GM19099 (cell line): ENCODE measurements around the gene ARPC3.

ENCODE experiments used
- POLR2A ChIP-seq: IDR thresholded peaks from 3 replicates; pipeline ENCODE4 v1.6.1; 2011; ENCODE audit warnings: low read depth; ENCODE audit not compliant: insufficient read length; ENCODE audit errors: extremely low read depth

ARPC3 gene

GRCh38 chr12:110449799-110450497 is at the start of gene ARPC3:
Gene ARPC3 (minus strand): TSS chr12:110450337. CDS start chr12:110450260, 77 bp downstream.
- TF ChIP-seq POLR2A = peak; percentile 84

DNA sequence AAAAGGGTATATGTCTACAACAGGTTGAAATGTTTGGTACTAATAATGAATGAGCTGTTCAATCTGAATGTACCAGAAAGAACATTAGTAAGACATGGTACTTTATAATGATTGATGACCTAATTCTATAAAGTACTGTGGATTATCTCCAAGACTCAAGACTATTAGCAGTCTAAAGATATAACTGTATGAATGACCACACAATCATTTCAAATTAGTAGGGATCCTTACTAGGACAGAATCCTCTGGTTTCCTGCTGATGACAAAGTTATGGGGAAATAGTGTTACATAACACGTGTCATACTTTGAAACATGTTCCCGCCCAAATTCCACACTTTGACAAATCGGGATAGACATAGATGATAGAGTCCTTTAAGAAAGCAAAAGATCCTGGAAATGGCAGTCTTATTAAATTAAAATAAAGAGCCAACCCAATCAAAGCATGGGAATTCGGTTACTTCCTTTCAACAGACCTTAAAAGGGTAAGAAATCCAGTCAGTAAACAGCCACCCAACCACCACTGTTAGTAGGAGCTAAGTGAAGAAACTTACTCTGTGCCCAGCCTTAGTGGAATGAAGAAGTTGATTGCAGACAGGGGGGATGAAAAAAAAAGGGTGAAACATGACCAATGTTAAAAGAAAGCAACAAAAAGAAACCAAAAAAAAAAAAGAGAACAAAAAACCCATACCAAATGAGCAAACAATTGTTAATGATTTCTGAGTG is 49.0 kb upstream of the ARPC3 start:
- TF ChIP-seq POLR2A = no peak

- no peak for TF ChIP-seq POLR2A
Observed at GRCh38 chr12:110475426-110475825, 25.3 kb upstream of the ARPC3 start.

GRCh38 chr12:110468214-110469048 is 18.3 kb upstream of the ARPC3 start, which contains the start of the genes FAM216A and GPN3:
Gene FAM216A (plus strand): TSS chr12:110468845. CDS start chr12:110468876, 31 bp downstream.
Gene GPN3 (minus strand): TSS chr12:110468257. CDS start chr12:110468203, 54 bp downstream.
- TF ChIP-seq POLR2A = peak; percentile 77

DNA sequence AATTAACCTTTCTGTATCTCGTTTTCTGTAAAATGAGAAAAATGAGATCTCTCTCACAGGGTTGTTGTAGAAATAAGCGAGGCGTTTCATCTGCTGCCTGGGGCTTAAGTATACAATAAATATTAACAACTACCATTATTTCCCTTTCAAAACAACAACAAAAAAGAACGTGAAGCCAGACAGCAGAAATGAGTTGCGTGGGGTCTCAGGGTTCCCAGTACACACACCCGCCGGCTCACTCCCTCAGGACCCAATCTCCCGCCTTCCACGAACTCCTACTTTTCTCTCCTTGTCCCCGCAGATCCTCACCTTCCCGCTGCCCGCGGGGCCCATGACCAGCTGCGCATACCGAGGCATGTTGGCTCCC is 17.7 kb upstream of the ARPC3 start:
- no peak for TF ChIP-seq POLR2A

DNA sequence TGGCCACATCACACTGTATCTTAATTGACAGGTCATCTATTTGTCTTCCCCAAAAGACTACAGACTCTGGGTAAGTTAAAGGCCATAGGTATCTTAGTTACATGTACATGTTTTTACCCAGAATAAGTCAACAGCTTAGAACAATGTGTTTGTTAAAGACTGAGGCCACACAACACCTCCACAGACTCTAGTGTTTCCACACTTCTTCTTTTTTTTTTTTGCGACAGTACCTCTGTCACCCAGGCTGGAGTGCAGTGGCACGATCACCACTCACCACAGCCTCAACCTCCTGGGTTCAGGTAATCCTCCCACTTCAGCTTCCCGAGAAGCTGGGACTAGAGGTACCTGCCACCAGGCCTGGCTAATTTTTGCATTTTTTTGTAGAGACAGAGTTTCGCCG is 16.7 kb upstream of the ARPC3 start:
- no peak for TF ChIP-seq POLR2A

DNA sequence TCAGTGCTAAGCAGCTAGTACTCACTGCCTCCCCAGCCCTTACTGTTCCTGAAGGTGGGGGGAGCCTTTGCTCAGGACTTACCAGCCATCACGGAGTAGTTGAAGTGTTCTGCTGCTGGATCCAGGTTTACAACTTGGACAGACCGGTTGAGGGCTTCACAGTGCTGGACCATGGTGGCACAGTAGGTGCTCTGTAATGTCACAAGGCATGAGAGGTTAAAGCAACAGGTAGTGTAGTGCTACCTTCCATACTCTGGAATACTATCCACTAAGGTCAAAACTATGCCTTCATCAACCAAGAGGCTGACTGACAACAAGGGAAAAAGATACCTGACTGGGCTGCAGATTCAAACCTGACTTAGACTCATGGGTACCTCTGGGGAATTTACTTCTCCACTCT is 14.9 kb upstream of the ARPC3 start:
- TF ChIP-seq POLR2A = no peak

DNA sequence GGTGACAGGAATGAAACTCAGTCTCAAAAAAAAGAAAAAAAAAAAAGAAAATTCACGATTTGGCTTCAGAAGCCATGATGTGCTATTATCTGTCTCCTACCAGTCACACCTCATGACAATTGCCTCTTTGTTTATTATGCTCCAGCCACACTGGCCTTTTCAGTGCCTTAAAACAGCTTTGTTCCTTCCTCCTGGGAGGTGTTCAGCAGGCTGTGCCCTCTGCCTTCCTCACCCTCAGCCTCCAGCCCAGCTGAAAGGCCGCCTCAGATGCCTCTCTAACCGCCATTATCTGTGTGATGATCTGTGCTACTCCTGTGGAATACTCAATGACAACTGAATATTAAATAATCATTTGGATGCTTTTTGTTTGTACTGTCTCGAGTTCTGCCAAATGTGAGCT is 8.6 kb upstream of the ARPC3 start:
- TF ChIP-seq POLR2A = no peak

DNA sequence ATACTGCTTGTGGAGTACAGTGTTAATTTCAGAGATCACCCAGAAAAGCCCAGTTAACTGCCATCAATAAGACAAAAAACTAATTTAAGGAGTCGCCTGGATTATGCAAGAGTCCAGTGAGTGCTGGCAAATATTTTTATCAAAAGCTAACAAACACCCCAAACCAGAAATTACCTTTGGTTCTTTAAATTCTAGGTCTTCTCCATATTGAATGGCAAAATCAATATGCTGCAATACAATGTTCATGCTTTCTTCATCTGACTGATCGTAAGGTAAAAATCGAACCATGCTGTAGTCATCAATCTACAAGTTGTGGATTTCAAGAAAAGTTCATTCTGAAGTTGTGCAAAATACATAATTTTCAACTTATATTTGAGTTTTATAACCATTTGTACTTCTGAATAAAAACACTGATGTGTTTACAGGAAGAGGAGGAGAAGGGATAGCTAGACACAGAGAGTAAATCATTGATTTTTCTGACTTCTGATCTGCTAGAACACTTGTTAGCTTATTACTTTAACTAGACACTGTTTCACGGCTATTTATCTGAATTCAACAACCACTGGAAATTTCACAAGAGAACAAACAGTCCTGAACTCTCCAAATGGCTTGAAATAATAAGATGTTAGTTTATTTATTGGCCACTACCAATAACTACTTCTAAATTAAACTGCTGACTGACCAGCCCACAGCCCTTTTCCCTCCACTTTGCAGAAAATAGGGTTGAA is 3.6 kb upstream of the ARPC3 start:
- TF ChIP-seq POLR2A = no peak

- TF ChIP-seq POLR2A = no peak
Observed at GRCh38 chr12:110451263-110451662, 1.1 kb upstream of the ARPC3 start.

- TF ChIP-seq POLR2A = no peak
Observed at GRCh38 chr12:110444455-110444854, 5.7 kb downstream of the ARPC3 start.

DNA sequence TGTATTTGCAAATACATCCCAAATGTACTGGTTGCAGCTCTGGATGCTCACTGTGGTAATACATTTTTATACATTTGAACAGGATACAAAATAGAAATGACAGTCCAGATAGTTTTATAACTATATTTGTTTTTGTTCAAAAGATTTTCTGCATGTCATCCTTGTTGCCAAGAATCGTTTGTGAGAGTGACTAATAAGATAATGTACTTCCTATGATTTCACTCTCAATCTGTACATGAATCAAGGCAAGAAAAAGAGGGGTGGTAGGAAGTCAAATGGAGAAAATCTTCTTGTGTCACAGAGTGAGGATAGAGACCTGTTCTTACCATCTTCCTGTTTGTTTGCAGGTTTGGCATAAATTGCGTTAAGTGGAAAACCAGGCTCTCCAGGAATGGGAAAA is 13.9 kb downstream of the ARPC3 start:
- TF ChIP-seq POLR2A = no peak

GRCh38 chr12:110431957-110432587 is 18.1 kb downstream of the ARPC3 start:
- TF ChIP-seq POLR2A = no peak

DNA sequence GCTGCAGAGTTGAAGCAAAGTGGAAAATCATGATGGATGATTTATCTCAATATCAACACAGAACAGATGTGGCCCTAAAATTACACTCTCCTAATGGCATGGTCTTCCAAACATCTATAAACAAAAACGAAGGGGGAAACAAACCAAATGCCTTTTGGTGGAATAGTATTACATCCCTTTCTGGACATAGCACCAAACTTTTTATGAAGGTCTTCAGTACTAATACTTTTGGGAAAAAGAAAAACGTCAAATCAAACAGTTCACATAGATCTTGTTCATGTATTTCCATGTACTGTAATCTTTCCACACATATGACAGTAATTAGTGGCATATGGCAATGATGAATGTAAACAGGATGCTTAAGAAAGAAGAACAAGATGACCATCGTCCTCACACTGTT is 23.7 kb downstream of the ARPC3 start:
- TF ChIP-seq POLR2A = no peak

GRCh38 chr12:110424237-110424636 is 25.9 kb downstream of the ARPC3 start:
- TF ChIP-seq POLR2A = no peak

GRCh38 chr12:110421701-110422100 is 28.4 kb downstream of the ARPC3 start:
- no peak for TF ChIP-seq POLR2A
